ENCODE data around the gene BUD31.

- no peak for TF ChIP-seq CTCF (conservative IDR thresholded peaks at IDR 0.05; ENCODE audit: low read depth, low read length)
- no peak for TF ChIP-seq RAD21 (IDR thresholded peaks at IDR 0.05; ENCODE audit: low read length)
- TF ChIP-seq, protein P1, sequence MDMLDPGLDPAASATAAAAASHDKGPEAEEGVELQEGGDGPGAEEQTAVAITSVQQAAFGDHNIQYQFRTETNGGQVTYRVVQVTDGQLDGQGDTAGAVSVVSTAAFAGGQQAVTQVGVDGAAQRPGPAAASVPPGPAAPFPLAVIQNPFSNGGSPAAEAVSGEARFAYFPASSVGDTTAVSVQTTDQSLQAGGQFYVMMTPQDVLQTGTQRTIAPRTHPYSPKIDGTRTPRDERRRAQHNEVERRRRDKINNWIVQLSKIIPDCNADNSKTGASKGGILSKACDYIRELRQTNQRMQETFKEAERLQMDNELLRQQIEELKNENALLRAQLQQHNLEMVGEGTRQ (IDR thresholded peaks at IDR 0.05; ENCODE audit: low read depth, low read length) = no peak
- no peak for TF ChIP-seq POLR2A (IDR thresholded peaks at IDR 0.05; ENCODE audit: low read depth, low read length)
- no peak for TF ChIP-seq MAFK (IDR thresholded peaks at IDR 0.05; ENCODE audit: low read depth, low read length)
- no peak for TF ChIP-seq CEBPB (IDR thresholded peaks at IDR 0.05; ENCODE audit: low read depth, low read length)
- no peak for TF ChIP-seq MXI1 (IDR thresholded peaks at IDR 0.05; ENCODE audit: borderline replicate concordance, low read depth, low read length)
- no peak for TF ChIP-seq SMC3 (IDR thresholded peaks at IDR 0.05; ENCODE audit: low read depth, low read length)
- TF ChIP-seq RFX5 (IDR thresholded peaks at IDR 0.05; ENCODE audit: low read depth, low read length) = no peak
- no peak for TF ChIP-seq CHD1 (IDR thresholded peaks at IDR 0.05; ENCODE audit: low read depth, low read length)
Observed at GRCh38 chr7:99380823-99381663, 27.7 kb upstream of the BUD31 start.

All from IMR-90 (cell line).